ENCODE measurements around the gene SCNN1G.

DNA sequence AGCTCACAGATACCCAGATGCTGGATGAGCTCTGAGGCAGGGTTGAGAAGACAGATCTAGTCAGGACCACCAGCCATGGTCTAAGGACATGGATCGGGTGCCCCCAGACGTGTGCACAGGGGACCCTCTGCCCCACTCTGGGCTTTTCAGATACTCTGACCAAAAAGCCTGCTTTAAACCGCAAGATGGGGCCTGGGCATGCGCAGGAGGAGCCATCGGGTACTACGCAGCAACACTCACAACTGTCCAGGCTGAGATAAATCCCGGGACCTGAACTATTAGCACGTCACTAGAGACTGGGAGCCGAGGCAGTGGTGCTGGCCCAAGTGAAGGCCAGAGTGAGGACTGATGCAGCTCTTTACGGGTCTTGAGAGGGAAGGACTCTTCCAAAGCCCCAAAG lies 32.9 kb downstream of the SCNN1G start:
- TF ChIP-seq, protein P1, sequence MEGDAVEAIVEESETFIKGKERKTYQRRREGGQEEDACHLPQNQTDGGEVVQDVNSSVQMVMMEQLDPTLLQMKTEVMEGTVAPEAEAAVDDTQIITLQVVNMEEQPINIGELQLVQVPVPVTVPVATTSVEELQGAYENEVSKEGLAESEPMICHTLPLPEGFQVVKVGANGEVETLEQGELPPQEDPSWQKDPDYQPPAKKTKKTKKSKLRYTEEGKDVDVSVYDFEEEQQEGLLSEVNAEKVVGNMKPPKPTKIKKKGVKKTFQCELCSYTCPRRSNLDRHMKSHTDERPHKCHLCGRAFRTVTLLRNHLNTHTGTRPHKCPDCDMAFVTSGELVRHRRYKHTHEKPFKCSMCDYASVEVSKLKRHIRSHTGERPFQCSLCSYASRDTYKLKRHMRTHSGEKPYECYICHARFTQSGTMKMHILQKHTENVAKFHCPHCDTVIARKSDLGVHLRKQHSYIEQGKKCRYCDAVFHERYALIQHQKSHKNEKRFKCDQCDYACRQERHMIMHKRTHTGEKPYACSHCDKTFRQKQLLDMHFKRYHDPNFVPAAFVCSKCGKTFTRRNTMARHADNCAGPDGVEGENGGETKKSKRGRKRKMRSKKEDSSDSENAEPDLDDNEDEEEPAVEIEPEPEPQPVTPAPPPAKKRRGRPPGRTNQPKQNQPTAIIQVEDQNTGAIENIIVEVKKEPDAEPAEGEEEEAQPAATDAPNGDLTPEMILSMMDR (IDR thresholded peaks at IDR 0.05): no peak
- no peak for TF ChIP-seq POLR2A (IDR thresholded peaks at IDR 0.05)
- no peak for TF ChIP-seq EP300 (IDR thresholded peaks at IDR 0.05)

Data from ovary (tissue), 3 donors.